GM12864 (cell line): ENCODE measurements around the gene AWAT2.

ENCODE experiments used
- DNase-seq: peaks from one replicate; pipeline ENCODE4 v3.0.0-alpha.2; 2011; ENCODE audit warnings: low read depth
- H3K4me3 ChIP-seq: 2 replicates; pipeline ENCODE4 v1.5.1; 2011; ENCODE audit warnings: mild to moderate bottlenecking, low read depth, low read length, control low read depth
- CTCF ChIP-seq: IDR thresholded peaks from 2 replicates; pipeline ENCODE4 v1.5.1; 2011; ENCODE audit warnings: low read depth, mild to moderate bottlenecking, moderate library complexity, low read length, control low read depth, inconsistent platforms; ENCODE audit errors: missing control alignments

Gene AWAT2

GRCh38 chrX:70042399-70043371, 7.1 kb downstream of the AWAT2 start:
- no peak for DNase-seq
- no peak overlapping the region for H3K4me3 ChIP-seq
- no peak for TF ChIP-seq CTCF

GRCh38 chrX:70041993-70042392, 7.7 kb downstream of the AWAT2 start:
- TF ChIP-seq CTCF, result no peak
- DNase-seq, result no peak
- H3K4me3 ChIP-seq, result no peak overlapping the region

- no peak overlapping the region for H3K4me3 ChIP-seq
- DNase-seq, result no peak
- no peak for TF ChIP-seq CTCF
Observed at GRCh38 chrX:70039758-70040157, 10.0 kb downstream of the AWAT2 start.

- no peak for TF ChIP-seq CTCF
- DNase-seq, result no peak
- no peak overlapping the region for H3K4me3 ChIP-seq
Observed at GRCh38 chrX:70038951-70039350, 10.8 kb downstream of the AWAT2 start.

- DNase-seq, result no peak
- no peak for TF ChIP-seq CTCF
Observed at GRCh38 chrX:70038515-70038914, 11.2 kb downstream of the AWAT2 start.

GRCh38 chrX:70034646-70035045, 15.1 kb downstream of the AWAT2 start:
- TF ChIP-seq CTCF, result no peak
- H3K4me3 ChIP-seq, result no peak overlapping the region

More at GRCh38 chrX:70038515-70038914, 11.2 kb downstream of the AWAT2 start:
- H3K4me3 ChIP-seq, result no peak overlapping the region

More at GRCh38 chrX:70034646-70035045, 15.1 kb downstream of the AWAT2 start:
- no peak for DNase-seq
